ENCODE data around the gene ALG14. TPM values are rescaled to one million over a fixed set of nuclear protein-coding genes. Genes with fewer than 3 reads are reported as not detected.

ALG14 gene
- total and polyA plus RNA-seq, 2 donors (not counting 1 experiment from before 2014, with no cell fraction given): 3.5 to 3.8 TPM

DNA sequence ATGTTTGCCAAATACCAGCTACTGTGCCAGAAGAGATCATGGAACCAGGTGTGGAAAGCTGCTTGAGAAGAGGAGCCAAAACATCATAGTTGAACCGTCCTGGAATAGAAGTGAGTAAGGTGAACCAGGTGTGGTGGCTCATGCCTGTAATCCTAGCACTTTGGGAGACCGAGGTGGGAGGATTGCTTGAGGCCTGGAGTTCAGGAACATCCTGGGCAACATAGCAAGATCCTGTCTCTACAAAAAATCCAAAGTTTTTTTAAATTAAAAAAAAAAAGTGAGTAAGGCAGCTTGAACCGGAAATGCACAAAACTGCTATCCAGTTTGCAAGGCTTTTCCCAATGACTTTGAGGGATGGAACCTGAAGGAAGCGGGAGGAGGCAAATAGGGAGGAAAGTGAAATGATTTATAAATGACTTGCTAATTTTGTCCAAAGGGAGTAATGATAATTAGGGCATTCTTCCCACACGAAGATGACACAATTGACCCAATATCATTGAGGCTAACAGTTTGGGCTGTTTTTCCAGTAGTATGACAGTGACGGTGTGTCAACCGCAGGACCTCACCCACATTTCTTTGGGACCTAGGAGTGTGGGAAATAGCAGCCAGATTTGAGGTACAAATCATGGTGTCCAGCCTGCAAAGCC lies 144.3 kb downstream of the ALG14 start:
- Histone ChIP-seq H3K9me3 (ENCODE audit: control insufficient read depth, insufficient read depth, low read depth, low read length) (no peaks in the 10 kb centered on the region), H2AFZ (ENCODE audit: low read length) (no peak overlapping the region), H3K79me2 (ENCODE audit: control insufficient read depth, insufficient read depth, low read length) (peaks cover 58% of the 10 kb centered on the region), H3K4me1 (ENCODE audit: control insufficient read depth, extremely low read depth, insufficient read depth, low read length) (peaks cover 4% of the 10 kb centered on the region), H3K9ac (ENCODE audit: insufficient read depth, low read length) (no peak overlapping the region), H3K27ac (ENCODE audit: insufficient read depth, low read length) (peak overlapping the region; percentile 80), H3K36me3 (ENCODE audit: control insufficient read depth, insufficient read depth, low read length) (no peaks in the 10 kb centered on the region), H3K4me2 (ENCODE audit: extremely low read depth, insufficient read depth, low read length) (peak overlapping the region; percentile 83), H3K27me3 (ENCODE audit: control insufficient read depth, insufficient read depth, low read length) (no peaks in the 10 kb centered on the region), H3K4me3 (replicated peaks in 1 of 4; ENCODE audit: control extremely low read depth in 1 of 4, insufficient read depth in 1 of 4, low read depth in 3 of 4, low read length in 4 of 4) (peak overlapping the region; percentile 62 to 87 (median 68)), H4K20me1 (ENCODE audit: control insufficient read depth, extremely low read depth, insufficient read depth, low read length) (no peaks in the 10 kb centered on the region)
- no peak for TF ChIP-seq EZH2 (IDR thresholded peaks at IDR 0.05; ENCODE audit: low read length, missing control alignments)
- TF ChIP-seq, protein P1, sequence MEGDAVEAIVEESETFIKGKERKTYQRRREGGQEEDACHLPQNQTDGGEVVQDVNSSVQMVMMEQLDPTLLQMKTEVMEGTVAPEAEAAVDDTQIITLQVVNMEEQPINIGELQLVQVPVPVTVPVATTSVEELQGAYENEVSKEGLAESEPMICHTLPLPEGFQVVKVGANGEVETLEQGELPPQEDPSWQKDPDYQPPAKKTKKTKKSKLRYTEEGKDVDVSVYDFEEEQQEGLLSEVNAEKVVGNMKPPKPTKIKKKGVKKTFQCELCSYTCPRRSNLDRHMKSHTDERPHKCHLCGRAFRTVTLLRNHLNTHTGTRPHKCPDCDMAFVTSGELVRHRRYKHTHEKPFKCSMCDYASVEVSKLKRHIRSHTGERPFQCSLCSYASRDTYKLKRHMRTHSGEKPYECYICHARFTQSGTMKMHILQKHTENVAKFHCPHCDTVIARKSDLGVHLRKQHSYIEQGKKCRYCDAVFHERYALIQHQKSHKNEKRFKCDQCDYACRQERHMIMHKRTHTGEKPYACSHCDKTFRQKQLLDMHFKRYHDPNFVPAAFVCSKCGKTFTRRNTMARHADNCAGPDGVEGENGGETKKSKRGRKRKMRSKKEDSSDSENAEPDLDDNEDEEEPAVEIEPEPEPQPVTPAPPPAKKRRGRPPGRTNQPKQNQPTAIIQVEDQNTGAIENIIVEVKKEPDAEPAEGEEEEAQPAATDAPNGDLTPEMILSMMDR (conservative IDR thresholded peaks at IDR 0.05 in 1 of 2, IDR thresholded peaks at IDR 0.05 in 1 of 2; ENCODE audit: low read depth in 1 of 2, low read length in 2 of 2): no peak
- DNase-seq (ENCODE audit: low read depth in 2 of 2): no peak

DNA sequence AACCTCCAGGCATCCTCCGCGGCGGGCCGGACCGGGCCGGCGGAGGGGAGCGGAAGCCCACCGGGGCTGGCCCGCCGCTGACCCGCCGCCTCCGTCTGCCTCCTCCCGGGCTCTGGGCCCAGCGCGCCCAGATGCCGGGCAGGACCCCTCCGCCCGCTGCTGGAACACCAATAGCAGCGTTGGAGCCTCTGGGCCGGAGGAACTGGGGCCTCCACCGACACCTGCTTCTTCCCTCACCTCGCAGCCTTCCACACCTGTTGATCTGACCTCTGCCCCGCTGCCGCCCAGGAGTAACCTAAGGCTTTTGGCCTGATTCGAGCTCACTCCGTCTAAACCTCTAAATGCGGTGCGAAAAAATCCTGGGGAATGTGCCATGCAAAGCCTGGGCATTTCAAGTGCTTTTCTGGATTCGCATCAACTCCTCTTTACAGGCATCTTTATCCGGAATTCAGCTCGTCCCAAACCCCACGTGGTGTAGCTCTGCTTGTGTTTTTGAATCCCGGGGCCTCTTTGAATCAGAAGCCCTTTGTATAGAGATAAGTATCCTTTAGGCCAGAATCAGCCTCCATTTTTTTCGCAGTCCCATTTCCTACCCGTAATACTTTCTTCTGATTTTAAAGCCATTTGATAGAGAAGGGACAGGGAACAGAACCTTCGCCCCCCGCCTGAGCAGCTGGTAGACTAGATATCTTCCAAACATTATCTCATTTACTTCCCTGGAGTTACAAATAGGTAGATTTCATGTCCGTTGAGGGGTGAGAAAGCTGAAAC lies 145.2 kb downstream of the ALG14 start:
- peaks cover 7% of the 10 kb centered on the region for H3K4me1 ChIP-seq (ENCODE audit: control insufficient read depth, extremely low read depth, insufficient read depth, low read length)
- H4K20me1 ChIP-seq (ENCODE audit: control insufficient read depth, extremely low read depth, insufficient read depth, low read length): no peaks in the 10 kb centered on the region
- H3K4me3 ChIP-seq (replicated peaks in 1 of 4; ENCODE audit: control extremely low read depth in 1 of 4, insufficient read depth in 1 of 4, low read depth in 3 of 4, low read length in 4 of 4): peak overlapping the region; percentile 62 to 87 (median 68)
- H3K9ac ChIP-seq (ENCODE audit: insufficient read depth, low read length): peak overlapping the region; percentile 75
- H3K9me3 ChIP-seq (ENCODE audit: control insufficient read depth, insufficient read depth, low read depth, low read length): no peaks in the 10 kb centered on the region
- H3K27me3 ChIP-seq (ENCODE audit: control insufficient read depth, insufficient read depth, low read length): no peaks in the 10 kb centered on the region
- H2AFZ ChIP-seq (ENCODE audit: low read length): no peak overlapping the region
- H3K27ac ChIP-seq (ENCODE audit: insufficient read depth, low read length): peak overlapping the region; percentile 80
- no peaks in the 10 kb centered on the region for H3K36me3 ChIP-seq (ENCODE audit: control insufficient read depth, insufficient read depth, low read length)
- H3K79me2 ChIP-seq (ENCODE audit: control insufficient read depth, insufficient read depth, low read length): peaks cover 67% of the 10 kb centered on the region
- peak overlapping the region; percentile 82 for H3K4me2 ChIP-seq (ENCODE audit: extremely low read depth, insufficient read depth, low read length)
- no peak for TF ChIP-seq EZH2 (IDR thresholded peaks at IDR 0.05; ENCODE audit: low read length, missing control alignments)
- TF ChIP-seq, protein P1 (conservative IDR thresholded peaks at IDR 0.05 in 1 of 2, IDR thresholded peaks at IDR 0.05 in 1 of 2; ENCODE audit: low read depth in 1 of 2, low read length in 2 of 2): no peak
- peak; percentile 69 to 71 for DNase-seq (ENCODE audit: low read depth in 2 of 2)

DNA sequence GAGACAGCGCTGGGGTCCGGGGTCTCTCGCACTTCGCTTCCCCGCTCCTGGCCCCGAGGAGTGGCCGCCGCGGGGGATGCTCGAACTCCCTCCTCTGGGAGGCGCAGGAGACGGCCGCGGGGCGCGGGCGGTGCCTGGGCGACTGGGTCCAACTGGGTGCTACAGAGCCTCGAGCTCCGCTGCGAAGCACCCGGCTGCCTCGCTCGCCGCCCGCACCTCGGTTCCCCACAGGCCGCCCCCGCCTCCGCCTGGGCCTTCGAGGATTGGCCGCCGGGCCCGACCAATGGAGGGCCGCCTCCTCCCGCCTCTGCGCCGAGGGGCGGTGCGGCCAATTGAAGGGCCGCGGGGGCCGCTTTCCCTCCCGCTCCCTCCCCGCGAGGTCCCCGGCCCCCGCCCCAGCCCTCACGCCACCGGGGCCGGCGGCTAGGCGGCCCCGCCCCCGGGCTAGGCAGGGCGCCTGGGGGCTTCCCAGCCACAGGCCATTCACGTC lies 145.8 kb downstream of the ALG14 start, which contains the start of gene CNN3:
TSS of gene CNN3 (minus strand) at position 196 of the 490 bp plus-strand sequence. CDS start 216 bp downstream, outside the sequence.
- Histone ChIP-seq H3K79me2 (ENCODE audit: control insufficient read depth, insufficient read depth, low read length) (peaks cover 73% of the 10 kb centered on the region), H2AFZ (ENCODE audit: low read length) (no peak within 1 kb of the TSS), H3K27me3 (ENCODE audit: control insufficient read depth, insufficient read depth, low read length) (no peaks in the 10 kb centered on the region), H3K9me3 (ENCODE audit: control insufficient read depth, insufficient read depth, low read depth, low read length) (no peaks in the 10 kb centered on the region), H3K27ac (ENCODE audit: insufficient read depth, low read length) (peak within 1 kb of the TSS; percentile 82), H4K20me1 (ENCODE audit: control insufficient read depth, extremely low read depth, insufficient read depth, low read length) (no peaks in the 10 kb centered on the region), H3K4me1 (ENCODE audit: control insufficient read depth, extremely low read depth, insufficient read depth, low read length) (peaks cover 7% of the 10 kb centered on the region), H3K4me2 (ENCODE audit: extremely low read depth, insufficient read depth, low read length) (peak within 1 kb of the TSS; percentile 82), H3K36me3 (ENCODE audit: control insufficient read depth, insufficient read depth, low read length) (no peaks in the 10 kb centered on the region), H3K4me3 (replicated peaks in 1 of 4; ENCODE audit: control extremely low read depth in 1 of 4, insufficient read depth in 1 of 4, low read depth in 3 of 4, low read length in 4 of 4) (peak within 1 kb of the TSS; percentile 68 to 91 (median 88)), H3K9ac (ENCODE audit: insufficient read depth, low read length) (peak within 1 kb of the TSS; percentile 93)
- TF ChIP-seq EZH2 (IDR thresholded peaks at IDR 0.05; ENCODE audit: low read length, missing control alignments): no peak
- TF ChIP-seq, protein P1 (conservative IDR thresholded peaks at IDR 0.05 in 1 of 2, IDR thresholded peaks at IDR 0.05 in 1 of 2; ENCODE audit: low read depth in 1 of 2, low read length in 2 of 2): no peak
- DNase-seq (ENCODE audit: low read depth in 2 of 2): peak; percentile 93 to 96
